ENCODE data around the gene IGSF1.
"Not testable (repeated sequence)": the region's sequence is repeated elsewhere in the genome, so short reads cannot be mapped to it uniquely, and the experiment has no call there.

Gene IGSF1

DNA sequence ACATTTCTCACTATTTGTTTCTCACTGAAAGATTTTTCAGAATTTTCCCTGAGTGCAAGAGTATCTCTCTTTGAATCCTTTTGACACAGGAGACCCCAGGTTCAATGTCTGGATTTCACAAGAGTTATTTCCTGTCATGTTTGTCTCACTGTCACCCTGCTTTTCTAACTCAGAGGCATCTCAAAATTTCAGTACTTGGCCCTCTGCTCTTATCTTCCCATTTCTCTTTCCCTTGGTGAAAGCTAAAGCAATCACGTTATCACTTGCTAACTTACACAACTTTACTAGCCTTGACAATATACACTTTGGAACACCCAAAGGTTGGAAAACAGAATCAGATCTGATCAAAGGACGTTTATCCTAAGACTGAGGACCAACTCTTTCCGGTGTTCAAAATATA is 17.3 kb downstream of the IGSF1 start:
- no peak for DNase-seq (ENCODE audit: low spot score)

DNA sequence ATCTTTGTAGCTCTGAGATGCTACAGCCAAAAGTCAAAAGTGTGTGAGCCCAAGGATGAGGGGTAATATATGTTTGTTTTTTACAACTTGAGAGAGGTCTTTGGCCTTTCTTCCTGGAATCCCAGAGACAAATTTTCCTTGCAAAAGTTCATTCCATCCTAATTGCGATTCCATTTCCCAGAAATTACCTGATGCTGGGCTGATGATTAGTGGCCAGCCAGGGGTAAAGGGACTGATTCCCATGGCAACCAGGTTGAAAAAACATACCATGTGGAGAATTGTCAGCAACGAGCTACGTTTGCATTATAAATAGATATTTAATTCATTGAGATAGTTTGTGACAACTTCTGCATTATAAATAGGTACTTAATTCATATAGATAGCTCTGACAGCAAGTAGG is 17.8 kb downstream of the IGSF1 start:
- DNase-seq (ENCODE audit: low spot score), result no peak

DNA sequence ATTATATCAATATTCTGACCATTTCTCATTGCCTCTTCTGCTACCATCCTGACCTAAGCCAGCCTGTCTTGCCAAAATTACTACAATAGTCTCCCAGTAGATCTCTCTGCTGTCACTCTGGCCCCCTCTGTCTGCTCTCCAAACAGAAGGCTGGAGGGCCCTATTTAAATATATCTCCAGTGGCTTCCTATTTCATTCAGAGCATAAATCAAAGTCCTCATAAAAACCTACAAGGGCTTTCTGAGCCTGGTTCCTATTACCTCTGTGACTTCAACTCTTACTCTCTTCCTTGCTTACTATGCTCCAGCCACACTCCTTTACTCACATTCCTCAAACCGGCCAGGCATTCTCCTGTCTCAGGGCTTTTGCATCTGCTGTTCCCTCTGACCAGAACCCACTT is 19.0 kb downstream of the IGSF1 start:
- no peak for DNase-seq (ENCODE audit: low spot score)

DNA sequence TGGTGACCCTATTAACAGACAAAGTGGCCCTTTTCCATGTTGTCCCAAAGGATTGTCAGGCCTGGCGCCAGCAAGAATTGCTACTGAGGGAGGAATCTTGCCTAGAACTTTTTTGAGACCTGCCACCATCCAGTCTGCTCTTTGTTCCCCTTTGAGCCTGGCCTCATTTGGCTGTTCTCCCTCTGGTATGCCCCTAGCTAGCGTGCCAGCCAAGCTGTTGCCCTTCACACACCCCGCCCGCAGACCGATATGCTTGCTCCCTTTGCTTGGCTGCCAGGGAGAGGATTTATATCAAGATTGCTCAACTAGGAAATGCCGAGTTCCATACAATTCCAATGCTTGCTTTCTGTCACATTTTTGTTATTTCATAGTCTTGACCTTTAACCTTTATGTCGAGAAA is 24.4 kb downstream of the IGSF1 start:
- DNase-seq (ENCODE audit: low spot score), result no peak

DNA sequence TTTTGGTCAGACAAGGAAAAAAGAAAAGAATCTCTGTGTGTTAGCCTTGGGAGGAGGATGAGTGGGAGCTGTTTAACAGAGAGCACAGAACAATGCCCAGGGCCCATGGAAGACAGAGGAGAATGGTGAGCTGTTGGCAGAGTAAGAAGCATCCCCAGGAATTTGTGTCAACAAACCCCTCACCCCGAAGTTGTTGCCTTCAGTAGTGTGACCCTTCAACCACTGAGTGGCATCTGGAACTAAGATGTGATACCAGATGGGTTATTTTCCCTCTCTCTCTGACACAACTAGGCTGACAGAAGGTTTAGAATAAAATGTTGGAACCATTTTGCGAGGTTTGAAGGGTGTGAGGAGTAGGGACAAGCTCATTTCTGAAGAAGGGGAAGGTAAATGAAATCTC is 25.1 kb downstream of the IGSF1 start:
- DNase-seq (ENCODE audit: low spot score), result no peak

DNA sequence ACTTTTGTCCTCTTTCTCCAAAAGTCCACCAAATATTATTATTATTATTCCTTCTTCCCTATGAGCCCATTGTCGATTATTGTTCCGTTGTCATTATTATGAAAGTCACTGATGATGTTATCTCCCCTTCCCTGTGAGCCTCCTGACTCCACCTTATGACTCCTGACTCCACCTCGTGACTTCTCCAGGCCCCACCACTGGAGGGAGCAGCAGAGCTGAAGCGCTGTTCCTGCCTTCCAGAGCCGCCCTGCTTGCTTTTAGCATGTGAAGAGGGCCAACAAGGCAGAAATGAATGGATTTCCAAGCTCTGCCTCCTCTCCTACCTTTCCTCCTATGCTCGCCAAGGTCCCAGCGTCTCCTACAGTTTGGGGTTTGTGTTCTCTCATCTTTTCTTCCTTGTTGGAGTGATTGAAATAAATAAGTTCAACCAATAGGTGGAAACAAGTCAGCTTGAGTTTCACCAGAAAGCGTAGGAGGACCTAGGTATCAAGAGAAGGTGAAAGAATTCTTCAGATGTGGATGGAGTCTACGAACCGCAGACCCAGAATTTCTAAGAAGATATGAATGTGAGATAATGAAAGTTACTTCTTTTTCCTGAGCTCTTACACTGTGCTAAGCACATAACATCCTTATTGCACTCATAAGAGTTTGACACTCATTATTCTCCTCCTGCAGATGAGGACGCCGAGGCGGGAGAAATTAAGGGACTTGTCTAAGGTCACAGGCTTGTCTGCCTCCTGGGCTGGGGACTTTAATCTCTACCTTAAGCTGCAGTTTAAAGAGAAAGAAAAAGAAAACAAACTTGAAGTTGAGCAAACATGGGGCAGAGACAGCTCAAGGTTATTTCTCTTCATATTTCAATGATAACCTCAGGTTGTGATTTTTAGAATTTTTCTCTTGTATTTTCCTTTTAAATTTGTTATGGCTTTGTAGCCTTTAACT is 26.1 kb downstream of the IGSF1 start:
- DNase-seq (ENCODE audit: low spot score), result no peak

DNA sequence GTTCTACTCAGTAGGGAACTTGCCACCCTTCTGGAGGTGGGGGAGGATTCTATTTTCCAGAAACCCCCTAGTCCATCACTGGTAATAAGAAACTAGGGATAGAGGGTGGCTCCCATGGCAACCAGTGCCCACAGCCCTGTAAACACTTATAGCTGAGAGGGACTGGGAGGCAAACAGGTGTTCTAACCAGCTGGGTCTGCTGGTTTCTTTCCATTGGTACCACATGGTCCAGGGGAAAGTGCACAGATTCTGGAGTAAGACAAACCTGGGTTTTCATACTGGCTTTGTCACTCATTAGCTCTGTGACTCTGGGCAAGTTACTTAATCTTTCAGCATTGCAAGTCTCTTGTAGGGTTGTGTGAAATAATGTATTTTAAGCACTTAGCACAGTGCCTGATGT is 26.9 kb downstream of the IGSF1 start:
- DNase-seq (ENCODE audit: low spot score), result no peak

DNA sequence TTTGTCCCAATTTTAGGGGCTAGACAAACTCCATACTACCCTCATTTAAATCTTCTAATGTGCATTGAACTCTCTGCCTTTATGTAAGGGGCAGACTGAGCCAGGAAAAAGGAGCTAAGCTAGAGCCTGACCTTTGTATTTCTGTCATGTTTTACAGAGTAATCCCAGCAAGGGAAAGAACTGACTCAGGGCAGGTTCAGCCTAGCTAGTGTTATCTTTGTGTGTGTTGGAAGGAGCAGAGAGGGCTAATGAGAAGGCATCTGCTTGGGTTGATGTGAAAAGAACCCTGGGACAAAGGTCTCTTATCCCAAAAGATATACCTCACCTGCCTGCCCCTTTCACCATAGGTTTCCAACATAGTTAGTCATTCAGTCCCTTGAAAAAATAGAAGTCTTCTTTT is 31.7 kb downstream of the IGSF1 start:
- no peak for DNase-seq (ENCODE audit: low spot score)

DNA sequence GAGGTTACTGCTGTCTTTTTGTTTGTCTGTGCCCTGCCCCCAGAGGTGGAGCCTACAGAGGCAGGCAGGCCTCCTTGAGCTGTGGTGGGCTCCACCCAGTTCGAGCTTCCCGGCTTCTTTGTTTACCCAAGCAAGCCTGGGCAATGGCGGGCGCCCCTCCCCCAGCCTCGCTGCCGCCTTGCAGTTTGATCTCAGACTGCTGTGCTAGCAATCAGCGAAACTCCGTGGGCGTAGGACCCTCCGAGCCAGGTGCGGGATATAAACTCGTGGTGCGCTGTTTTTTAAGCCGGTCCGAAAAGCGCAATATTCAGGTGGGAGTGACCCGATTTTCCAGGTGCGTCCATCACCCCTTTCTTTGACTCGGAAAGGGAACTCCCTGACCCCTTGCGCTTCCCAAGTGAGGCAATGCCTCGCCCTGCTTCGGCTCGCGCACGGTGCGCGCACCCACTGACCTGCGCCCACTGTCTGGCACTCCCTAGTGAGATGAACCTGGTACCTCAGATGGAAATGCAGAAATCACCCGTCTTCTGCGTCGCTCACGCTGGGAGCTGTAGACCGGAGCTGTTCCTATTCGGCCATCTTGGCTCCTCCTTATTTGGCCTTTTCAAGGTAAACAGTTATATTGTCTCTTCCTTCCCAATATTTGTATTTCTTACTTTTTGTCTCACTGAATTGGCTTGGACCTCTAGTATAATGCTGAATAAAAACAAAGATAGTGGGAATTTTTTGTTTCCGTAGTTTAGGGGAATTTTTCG is 37.9 kb downstream of the IGSF1 start:
- DNase-seq (ENCODE audit: low spot score), result not testable (repeated sequence)

DNA sequence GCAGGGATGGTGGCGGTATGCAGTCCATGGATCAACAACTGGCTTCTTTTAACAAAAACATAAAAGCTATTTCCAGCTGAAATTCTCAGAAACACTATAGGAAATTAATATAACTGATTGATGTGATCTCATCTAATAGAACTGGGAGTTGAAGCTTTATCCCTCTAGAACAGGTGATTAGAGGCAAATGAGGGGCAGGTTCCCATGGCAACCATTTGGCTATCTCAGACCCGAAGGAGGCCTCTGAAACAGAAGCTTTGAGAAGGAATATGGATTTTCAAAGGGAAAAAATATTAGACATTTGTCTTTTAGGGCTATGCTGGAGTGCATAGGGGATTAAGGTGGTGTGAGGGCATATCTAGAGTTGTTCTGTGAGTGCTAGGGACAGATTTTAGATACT is 50.0 kb downstream of the IGSF1 start:
- no peak for DNase-seq (ENCODE audit: low spot score)

DNA sequence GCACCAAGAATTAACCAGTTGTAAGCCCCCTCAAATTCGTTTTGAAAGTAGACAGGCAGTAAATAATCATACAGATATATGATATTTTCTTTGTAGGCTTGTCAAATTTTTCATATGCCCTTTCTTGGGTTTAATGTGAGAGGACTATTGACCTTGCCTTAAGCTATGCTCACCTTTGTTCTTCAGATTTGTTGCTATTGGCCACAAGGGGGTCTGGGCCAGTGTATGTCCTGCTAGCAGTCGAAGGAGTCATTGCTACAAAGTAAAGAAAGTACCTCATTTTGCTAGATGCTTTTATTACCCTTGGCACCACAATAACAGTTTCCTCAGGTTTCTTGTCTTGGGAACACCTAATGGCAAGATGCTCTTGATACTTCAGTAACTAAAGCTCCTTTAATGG is 51.7 kb downstream of the IGSF1 start:
- DNase-seq (ENCODE audit: low spot score), result no peak

DNA sequence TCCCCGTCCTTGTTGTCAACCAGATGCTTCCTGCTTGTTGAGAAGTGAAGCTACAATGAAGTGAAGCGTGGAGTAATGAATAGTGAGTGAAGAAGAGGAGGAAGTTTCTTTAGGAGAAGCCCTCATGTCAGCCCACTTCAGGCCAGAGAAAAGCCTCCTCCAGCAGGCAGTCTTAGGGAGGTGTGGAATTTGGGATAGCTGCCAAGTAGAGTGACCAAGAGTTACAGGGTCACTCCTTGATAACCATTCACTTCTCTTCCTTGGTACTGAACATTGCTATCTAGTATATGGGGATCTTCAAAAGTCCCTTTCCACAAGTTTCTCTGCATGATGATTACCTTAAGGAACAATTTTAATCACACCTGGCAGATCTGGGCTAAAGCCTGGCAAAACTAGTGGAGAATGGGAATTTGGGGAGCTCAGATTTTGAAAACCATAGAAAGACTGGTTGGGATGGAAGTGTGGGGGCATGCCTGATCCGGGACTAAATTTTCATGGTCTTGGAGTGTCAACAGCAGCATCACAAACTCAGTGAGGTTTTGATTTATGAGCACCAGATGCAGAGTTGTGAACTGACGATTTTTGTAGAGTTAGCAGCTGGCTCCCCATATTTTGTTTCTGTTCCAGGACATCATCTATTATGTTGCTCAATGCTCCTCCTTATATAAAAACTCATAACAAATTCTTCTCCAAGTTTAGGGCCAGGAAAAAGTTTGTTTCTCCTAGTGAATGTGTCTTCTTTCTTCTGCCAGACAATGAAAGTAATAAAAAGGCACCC is 53.1 kb downstream of the IGSF1 start:
- no peak for DNase-seq (ENCODE audit: low spot score)

DNA sequence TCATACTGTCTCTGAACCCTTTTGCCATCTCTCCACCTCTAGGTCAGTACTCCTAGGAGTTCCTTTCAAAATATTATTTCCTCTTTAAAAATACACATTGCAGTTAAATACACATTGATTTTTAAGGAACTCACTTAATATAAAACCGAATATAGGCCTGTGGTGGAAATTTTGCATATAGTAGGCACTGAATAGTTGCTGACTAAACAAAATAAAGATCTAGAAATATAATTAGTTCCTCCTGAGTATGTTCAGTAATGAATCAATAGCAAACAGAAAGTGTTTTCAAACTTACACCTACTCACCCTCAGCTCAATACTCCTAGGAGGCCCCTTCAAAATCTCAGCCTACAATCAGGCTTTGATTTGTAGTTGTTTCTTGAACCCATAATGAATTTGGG is 61.5 kb downstream of the IGSF1 start:
- no peak for DNase-seq (ENCODE audit: low spot score)

DNA sequence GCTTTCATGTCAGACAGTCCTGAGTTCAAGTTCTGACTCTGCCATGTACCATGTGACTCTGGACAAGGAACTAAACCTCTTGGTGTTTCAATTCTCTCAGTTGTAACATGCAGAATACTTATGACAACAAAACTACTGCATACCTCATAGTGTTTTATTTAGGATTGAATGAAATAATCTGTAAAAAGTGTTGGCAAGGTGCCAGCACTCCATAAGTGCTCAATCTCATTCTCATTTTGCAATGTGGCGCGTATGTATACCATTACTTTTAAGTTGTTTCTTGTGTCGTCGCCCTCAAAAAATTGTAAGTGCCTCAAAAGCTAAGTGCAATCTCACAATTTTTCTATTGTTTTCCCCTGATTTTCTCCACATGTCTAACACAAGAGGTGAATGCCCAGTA is 62.5 kb downstream of the IGSF1 start:
- no peak for DNase-seq (ENCODE audit: low spot score)

DNA sequence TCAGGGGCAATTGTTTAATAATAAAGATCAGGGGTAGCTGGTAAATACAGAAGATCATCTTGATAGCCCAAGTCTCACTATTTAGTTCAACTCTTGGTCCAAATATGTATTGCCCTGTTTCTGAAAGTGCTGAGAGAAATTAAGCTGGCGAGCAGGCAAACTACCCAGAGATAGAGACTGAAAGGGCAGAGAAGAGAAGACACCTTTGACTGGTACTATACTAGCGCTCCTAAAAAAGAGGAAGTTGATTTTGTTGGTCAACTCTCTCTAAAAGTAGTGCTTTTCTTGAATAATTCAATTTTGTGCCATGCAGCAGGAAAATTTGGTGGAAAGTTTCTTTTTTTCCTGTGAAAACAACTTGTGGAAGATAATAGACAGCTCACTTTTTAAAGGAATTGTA is 64.0 kb downstream of the IGSF1 start:
- no peak for DNase-seq (ENCODE audit: low spot score)

All from germinal center (tissue), 1 donor.